Ammon's horn (tissue), 1 donor: ENCODE measurements around the gene CENPC.
"Not testable (repeated sequence)": the region's sequence is repeated elsewhere in the genome, so short reads cannot be mapped to it uniquely, and the experiment has no call there.

ENCODE experiments used
- DNase-seq: peaks from one replicate; pipeline ENCODE4 v3.0.0-alpha.2; 2016; ENCODE audit warnings: low spot score

Gene CENPC

DNA sequence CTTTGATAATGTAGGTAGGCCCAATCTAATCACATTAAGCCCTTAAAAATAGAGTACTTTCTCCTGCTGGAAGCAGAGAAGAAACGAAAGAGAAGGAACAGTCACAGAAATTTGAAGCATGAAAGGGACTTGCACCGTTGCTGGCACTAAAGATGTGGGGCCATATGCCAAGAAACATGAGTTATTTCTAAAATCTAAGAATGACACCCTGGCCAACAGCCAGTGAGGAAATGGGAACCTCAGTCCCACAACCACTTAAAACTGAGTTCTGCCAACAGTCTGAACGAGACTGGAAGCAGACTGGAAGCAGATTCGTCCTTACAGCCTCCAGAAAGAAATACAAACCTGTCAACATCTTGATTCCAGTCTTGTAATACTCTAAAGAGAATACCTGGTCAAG is 70.1 kb downstream of the CENPC start:
- no peak for DNase-seq

DNA sequence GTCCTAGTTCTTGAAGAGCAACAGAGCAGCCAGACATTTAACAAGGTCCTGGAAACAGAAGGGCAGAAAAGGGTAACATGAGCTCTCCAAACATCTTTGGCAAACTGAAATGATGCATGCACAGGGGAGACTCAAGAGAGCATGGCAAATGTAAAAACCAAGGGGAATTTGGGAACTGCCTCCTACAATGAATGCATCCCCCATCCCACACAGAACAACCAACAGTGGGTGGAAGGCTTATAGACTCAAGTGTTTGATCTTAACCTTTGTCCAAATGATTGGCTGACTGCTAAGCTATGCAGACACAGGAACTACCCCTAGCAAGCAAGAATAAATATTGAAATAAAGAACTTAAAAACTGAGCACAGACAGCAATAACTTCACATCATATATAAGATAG is 74.4 kb downstream of the CENPC start:
- DNase-seq = no peak

DNA sequence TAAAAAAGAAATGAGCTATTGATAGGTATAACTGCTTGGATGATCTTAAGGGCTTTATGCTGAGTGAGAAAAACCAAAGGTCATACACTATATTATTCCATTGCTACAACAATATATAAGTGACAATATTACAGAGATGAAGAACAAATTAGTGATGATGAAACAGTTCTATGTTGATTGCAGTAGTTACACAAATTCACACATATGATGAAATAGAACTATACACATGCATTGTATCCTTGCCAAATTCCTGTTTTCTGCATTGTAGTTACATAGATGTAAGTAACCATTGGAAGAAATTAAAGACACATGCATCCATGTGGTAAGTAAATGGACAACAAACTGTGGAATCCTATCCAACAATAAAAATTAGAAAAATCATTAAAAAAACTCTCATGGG is 76.5 kb downstream of the CENPC start:
- DNase-seq = no peak

DNA sequence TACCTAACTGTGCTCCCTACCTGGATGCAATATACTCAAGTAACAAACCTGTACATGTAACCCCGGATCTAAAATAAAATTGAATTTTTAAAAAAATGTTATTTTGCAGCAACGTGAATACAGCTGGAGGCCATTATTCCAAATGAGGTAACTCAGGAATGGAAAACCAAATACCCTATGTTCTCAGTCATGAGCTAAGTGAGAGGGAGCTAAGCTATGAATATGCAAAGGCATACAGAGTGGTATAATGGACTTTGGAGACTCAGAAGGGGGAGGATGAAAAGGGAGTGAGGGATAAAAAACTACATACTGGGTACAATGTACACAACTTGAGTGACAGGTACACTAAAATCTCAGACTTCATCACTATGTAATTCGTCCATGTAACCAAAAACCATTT is 78.6 kb downstream of the CENPC start:
- DNase-seq = no peak

DNA sequence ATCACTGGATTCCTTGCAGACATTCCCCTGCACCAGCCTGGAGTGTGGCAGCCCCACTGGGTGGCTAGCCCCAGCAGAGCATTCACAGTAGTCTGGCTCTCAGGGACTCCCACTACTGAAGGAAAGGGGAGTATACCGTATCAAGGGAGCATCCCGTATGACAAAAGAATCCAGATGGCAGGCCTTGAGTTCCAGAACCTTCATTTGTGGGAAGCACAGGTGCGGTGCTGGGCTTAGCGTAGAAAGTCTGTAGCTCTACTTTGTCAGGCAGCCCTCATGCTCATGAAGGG is 79.6 kb downstream of the CENPC start:
- DNase-seq = no peak

DNA sequence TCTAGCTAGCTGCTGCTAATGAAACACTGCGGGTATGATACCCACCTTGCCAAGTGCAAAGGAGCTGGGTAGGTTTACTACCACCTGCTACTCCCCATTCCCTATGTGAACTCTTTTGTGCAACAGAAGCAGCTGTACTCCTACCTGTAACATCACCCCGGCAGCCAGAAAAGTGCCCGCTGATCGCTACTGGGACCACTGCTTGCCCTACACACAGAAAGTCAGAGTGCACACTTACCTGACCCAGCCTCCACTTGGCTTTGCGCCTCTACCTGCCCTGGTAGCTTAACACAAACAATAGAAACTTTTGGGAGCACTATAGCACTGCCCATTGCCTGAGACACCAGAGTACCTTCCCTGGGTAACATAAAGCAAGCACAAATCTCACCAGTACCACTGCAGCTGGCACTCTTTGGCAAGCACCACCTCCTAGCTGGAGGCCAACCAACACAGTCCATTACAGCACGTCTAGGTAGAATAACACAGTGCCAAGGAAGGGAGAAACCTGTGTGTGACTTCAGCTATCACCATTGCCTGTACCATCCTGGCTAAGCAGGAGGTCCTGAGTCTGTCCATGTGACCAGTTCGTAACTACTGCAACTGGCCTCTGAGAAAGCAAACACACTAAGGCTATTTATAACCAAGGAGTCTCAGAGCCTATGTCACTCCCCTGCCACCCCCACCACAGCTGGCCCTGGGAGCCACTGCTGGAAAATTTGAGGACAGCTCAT is 80.1 kb downstream of the CENPC start:
- no peak for DNase-seq

DNA sequence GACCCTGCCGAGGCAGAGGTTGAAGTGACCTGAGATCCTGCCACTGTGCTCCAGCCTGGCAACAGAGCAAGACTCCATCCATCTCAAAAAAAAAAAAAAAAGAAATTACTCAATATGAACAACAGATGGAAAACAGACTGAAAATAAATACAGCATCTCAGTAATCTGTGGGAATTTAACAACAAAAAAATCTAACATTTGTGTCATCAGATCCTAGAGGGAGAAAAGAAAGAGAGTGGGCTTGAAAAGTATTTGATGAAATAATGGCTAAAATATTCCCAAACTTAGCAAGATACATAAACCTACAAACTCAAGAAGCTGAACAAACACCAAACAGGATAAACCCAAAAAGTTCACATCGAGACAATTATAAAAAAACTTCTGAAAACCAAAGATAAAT is 84.7 kb downstream of the CENPC start:
- DNase-seq = no peak

DNA sequence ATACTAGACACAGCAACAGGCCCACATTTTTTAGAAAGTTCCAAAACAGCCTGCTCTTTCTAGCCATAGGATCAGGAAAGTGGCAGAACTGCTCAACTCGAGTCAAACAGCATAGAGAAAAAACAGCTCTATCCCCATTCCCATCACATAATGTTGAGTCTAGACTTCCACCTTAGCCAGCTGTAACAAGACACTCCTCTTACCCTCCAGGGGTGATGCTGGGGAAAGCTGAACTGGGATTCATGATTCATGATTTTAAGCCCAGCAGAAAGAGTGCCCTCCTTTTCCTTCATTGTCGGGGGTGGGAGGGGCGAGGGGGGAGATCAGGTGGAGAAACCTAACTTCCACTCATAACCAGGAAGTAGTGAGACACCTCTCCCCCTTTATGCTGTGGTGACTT is 86.1 kb downstream of the CENPC start:
- DNase-seq = no peak

DNA sequence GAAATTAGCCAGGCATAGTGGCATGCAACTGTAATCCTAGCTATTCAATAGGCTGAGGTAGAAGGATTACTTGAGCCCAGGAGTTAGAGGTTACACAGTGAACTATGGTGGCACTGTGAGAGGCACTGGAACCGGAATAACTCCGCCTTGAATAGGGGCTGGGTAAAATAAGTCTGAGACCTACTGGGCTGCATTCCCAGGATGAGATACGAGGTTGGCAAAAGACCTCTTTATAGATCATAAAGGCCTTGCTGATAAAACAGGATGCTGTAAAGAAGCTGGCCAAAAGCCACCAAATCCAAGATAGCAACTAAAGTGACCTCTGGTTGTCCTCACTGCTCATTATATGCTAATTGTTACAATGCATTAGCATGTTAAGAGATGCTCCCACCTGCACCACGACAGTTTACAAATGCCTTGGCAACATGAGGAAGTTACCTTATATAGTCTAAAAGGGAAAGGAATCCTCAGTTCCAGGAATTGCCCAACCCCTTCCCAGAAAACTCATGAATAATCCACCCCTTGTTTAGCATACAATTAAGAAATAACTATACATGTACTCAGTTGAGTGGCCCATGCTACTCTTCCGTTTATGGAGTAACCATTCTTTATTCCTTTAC is 88.6 kb downstream of the CENPC start:
- DNase-seq = no peak

DNA sequence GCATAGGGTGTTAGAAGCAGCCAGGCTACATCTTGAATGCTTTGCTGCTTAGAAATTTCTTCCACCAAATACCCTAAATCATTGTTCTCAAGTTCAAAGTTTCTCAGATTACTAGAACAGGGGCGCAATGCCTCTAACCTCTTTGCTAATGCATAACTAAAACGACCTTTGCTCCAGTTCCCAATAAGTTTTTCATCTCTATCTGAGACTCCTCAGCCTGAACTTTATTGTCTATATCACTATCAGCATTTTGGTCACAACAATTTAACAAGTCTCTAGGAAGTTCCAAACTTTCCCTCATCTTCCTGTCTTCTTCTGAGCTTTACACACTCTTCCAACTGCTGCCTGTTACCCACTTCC is 92.5 kb downstream of the CENPC start:
- not testable (repeated sequence) for DNase-seq

DNA sequence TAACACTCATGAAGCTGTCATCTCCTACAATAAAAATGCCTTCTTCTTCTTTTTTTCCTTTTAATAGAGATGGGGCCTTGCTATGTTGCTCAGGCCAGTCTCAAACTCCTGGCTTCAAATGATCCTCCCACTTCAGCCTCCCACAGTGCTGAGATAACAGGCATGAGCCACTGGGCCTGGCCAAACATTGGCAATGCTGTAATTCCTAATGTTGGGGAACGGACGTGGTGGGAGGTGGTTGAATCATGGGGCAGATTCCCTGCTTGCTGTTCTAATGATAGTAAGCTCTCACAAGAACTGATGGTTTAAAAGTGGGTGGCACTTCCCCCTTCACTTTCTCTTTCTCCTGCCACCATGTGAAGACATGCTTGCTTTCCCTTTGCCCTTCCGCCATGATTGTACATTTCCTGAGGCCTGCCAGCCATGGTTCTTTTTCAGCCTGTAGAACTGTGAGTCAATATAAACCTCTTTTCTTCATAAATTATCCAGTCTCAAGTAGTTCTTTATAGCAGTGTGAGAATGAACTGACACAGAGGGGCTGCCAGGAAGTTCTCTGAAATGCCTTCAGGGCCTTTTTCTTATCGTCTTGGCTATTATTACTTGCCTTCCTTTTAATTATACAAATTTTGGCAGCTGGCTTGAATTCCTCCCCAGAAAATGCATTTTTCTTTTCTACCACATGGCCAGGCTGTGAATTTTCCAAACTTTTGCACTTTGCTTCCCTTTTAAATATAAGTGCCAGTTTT is 93.0 kb downstream of the CENPC start:
- no peak for DNase-seq

DNA sequence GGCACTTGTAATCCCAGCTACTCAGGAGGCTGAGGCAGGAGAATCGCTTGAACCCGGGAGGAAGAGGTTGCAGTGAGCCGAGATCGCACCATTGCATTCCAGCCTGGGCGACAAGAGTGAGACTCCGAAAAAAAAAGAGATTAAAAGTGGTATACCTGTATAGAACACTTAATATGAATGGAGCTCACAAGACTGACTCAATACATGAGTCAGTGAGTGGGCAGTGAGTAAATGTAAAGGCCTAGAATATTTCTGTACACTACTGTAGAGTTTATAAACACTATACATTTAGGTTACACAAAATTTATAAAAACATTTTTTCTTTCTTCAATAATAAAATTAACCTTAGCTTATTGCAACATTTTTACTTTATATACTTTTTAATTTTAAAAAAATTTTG is 93.8 kb downstream of the CENPC start:
- no peak for DNase-seq

DNA sequence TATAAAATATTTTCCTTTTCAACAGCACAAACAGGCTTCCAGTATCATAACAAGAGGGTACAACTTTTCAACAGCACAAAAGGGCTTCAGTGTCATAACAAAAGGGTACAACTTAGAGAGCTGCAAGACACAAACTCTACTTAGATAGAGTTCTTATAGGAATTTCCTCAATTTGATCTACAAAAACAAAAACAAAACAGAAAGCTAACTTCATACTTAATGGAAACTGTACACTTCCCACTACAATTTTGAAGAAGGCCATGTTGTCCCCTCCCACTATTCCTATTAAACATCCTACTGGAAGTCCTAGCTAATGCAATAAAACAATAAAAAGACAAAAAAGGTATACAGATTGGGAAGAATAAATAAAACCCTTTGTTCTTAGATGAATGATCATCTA is 96.7 kb downstream of the CENPC start:
- DNase-seq = no peak

DNA sequence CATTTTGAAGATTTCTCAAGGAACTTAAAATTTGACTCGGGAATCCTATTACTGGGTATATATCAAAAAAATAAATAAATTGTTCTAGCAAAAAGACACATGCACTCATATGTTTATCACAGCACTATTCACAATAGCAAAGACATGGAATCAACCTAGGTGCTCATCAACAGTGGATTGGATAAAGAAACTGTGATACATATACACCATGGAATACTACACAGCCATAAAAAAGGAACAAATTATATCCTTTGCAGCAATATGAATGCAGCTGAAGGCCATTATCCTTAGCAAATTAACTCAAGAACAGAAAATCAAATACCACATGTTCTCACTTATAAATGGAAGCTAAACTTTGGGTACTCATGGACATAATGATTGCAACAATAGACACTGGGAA is 97.4 kb downstream of the CENPC start:
- no peak for DNase-seq

DNA sequence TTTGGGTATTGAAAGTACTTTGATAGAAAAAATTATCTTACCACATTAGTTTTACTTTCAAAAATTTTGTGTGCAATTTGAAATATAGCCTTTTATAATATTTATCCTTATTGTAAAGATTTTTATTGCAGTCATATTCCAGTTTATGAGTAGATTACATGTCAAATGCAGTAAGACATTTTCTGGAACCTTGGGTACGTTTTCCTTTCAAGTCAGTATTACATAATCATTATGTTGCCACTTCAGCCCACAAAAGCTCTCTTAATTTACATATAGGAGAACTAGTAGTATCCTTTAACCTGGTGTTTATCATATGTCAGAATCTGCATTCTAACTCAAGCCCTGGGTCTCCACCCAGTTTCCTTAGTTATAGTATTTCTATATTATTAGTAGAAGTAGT is 98.5 kb downstream of the CENPC start:
- no peak for DNase-seq

DNA sequence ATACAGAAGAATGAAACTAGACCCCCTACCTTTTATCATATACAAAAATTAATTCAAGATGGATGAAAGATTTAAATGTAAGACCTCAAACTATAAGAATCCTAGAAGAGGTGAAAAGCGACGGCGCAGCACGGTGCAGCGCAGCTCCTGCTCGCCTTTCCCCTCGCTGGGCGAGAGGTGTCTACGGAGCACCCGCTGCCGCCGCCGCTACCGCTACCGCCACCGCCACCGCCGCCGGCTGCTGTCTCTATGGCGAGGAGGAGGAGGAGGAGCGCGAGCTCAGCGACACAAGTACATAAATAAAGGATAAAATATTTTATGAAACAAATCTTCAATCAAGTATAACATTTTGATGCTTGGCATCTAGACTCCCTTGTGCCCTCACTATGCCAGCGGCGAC is 99.4 kb downstream of the CENPC start:
- DNase-seq = not testable (repeated sequence)

DNA sequence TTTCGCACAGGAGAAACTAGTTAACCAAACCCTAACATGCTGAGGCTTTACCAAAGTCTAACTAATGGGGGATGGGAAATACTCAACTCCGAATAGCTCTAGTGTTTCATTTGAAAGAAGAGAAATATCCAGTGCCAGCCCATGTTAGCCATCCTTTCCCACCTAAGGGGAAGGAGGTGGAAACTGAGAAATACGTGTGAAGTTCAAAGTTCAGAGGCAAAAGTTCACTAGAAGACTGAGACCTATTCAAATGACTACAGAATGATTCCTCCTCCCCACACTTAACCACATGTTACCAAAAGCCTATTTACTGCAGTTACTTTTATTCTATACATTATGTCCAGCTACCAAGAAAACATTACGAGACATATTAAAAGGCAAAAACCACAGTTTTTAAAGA is 106.3 kb downstream of the CENPC start:
- no peak for DNase-seq

DNA sequence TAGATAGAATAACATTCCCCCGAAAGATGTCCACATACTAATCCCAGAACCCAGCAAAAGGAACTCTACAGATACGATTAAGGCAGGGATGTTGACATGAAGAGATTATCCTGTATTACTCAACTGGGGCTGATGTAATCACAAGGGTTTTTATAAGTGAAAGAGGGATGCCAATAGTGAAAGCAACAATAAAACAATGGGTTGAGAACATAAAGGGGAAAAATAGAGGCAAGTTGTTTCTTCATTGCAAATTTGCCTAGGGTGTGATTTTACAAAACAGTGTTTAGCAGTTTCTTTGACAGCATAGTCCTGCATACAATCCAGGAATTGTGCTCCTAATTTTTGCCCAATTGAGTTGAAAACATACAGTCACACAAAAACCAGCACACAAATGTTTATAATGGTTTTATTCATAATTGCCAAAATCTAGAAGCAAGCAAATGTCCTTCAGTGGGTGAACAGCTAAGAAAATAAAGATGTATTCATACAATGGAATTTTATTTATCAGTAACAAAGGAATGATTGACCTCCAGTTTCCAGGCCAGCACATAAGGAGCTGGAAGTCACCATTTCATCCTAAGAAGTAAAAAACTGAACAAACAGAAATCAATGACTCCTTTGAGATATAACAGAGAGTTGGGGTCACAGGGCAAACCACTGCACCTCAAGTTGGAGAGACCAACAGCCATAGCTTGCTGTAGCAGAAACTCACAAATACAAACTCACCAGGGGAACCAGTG is 107.2 kb downstream of the CENPC start:
- peak; percentile 24 for DNase-seq

DNA sequence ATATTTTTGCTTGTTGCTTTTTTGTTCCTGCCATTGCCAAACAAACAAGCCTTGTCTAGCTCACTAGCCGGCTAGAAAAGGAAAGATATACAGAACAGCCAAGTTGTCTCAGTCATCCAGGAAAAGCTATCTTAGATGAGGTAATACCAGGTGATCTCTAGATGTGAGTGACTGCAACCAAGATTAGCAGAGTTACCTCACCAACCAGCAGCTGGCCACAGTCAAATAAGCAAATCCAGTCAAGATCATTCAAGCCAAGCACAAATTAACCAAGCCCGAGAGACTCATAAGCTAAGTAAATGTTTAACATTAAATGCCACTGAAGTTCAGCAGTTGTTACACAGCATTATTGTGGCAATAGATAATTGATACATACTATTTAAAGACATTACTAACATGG is 108.6 kb downstream of the CENPC start:
- no peak for DNase-seq

DNA sequence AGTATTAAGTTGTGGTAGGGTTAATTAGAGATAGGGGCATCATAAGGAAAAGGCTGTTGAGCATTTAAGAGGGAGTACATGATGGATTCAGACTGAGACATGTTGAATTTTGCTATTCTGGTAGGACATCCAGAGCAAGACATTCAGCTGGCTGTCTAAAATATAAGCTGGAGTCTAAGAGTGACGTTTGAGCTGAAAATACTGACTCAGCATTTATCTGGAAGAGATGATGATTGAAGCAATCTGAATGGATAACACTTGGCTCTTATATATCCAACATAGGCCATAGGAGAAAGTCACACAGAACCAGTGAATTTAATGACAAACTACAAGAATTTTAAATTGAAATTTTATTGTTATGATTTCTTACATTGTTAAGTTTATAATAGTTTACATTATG is 114.3 kb downstream of the CENPC start:
- DNase-seq = no peak

DNA sequence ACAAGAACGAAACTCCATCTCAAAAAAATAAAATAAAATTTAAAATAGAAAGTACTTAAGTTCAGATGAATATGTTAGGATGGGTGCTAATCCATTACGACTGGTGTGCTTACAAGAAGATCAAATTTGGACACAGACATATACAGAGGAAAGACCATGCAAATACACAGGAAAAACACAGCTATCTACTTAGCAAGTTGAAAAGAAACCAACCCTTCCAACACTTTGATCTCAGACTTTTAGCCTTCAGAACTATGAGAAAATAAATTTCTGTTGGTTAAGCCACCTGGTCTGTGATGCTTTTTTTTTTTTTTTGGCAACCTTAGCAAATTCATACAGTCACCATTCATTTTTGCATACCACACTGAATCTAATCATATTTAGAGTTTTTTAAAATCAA is 116.5 kb downstream of the CENPC start:
- DNase-seq = no peak
